Activated CD4-positive, alpha-beta T cell treated with anti-CD3 and anti-CD28 coated beads, Interleukin-2, amount 50 U/mL, for 24 hours (primary cell): ENCODE measurements around the gene TMEM176B.
"Not testable (repeated sequence)": the region's sequence is repeated elsewhere in the genome, so short reads cannot be mapped to it uniquely, and the experiment has no call there.

Experiments
- DNase-seq, 2 donors: peaks; one replicate each; pipeline ENCODE4 v3.0.0-alpha.2; 2020; ENCODE audit warnings: low read depth in 1 of 2, low spot score in 1 of 2

TMEM176B gene

DNA sequence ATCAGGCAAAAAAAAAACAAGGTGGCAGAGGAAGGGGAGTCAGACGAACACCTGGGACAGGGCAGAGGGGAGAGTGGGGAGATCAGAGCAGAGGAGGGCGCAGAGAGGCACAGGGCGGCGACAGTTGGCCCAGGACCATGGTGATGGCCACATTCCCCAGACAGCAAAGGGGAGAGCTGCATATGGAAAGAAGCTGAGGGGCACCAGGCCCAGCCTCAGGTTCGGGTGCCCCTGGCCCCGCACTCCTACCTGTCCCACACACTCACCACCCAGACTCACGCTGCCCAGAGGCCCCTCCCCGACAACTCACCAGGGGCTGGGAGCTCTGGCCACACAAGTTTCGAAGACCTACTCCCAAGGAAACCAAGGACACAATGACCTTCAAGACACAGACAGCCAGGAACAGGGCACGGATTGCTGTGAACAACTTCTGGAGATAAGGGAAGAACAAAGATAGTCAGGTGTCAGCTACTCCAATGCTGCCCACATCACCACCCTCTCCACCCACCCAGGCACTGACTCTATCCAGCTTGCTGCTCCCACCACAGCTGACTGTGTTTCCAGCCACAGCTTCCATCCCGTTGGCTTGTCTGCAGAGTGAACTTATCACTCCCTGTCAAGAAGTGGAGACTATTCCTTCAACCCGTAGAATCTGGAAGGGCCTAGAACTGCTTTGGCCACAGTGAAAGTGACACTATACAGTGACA is 8.3 kb downstream of the TMEM176B start:
- no peak for DNase-seq

DNA sequence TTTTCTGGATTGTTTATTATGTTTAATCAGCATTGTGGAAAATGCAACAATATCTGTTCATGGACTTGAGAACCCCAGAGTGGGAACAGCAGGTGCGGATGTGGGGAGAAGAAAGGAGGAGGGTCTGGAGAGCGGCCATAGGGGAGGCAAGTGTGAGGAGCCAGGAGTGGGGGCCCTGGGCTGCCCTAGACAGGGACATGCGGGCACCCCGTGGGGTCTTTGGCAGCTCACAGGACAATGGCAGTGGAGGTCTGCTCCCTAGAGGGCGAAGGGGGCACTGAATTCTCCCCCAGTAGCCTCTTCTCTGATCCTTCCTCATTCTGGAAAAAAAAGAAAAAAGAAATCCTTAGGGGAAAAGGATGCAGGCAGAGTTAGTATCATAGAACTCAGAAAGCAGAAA is 8.9 kb downstream of the TMEM176B start:
- DNase-seq = no peak

DNA sequence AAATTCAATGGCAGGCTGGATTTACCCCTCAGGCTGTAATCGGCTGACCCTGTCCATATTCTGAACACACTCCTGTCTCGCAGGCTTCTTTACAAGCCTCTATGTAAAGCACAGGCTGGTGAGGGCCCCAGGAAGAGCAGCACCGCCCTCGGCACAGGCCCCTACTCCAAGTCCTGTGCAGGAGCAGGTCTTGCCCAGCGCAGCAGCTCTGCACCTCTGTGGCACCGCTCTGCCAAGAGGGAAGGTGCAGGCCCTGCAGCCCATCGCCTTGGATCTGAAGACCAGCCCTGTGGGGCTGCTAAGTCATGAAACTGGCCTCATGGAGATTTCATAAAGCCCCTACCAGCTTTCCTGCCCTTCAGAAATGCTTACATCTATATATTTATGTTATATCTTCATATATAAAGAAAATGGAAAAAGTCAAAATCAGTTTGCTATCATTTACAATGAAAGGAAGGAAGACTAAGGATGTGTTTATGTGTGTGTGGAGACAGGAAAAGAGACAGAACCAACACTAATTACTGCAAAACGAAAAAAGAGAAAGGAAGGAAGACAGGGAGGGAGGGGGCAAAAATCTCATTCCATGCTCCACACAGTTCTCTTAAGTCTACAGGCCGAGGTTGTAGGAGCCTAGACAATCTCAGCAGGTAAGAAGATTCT is 9.6 kb downstream of the TMEM176B start:
- DNase-seq = no peak

DNA sequence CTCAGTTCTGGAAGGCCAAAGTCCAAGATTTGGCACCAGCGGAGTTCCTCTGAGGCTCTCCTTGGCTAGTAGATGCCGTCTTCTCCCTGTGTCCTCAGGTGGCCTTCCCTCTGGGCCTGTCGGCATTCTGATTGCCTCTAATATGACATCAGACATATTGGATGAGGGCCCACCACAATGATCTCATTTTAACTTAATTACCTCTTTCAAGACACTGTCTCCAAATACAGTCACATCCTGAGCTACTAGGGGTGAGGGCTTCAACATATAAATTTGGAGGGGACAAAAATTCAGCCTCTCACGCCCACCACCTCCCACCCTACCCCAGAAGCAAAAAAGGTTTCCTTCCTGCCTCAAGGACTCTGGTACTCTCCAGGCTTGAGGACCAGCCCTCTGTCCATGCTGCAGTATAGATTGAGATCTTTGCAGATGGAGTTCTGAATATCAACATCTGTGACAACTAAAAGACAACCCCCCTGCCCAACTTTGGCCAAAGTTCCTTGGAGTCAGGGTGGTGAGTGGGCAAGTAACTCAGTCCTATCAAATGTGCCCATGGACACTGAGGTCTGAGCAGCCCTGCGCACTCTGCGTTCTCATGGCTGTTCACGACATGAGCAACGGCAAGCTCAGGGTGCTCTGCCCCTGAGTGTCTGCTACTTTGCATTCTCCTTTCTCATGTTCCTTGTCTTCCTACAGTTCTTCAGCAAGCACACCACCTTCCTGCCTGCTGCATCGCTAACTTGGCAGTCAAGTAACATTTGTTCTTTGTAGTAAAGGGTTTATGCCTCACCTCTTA is 11.5 kb downstream of the TMEM176B start:
- no peak for DNase-seq

DNA sequence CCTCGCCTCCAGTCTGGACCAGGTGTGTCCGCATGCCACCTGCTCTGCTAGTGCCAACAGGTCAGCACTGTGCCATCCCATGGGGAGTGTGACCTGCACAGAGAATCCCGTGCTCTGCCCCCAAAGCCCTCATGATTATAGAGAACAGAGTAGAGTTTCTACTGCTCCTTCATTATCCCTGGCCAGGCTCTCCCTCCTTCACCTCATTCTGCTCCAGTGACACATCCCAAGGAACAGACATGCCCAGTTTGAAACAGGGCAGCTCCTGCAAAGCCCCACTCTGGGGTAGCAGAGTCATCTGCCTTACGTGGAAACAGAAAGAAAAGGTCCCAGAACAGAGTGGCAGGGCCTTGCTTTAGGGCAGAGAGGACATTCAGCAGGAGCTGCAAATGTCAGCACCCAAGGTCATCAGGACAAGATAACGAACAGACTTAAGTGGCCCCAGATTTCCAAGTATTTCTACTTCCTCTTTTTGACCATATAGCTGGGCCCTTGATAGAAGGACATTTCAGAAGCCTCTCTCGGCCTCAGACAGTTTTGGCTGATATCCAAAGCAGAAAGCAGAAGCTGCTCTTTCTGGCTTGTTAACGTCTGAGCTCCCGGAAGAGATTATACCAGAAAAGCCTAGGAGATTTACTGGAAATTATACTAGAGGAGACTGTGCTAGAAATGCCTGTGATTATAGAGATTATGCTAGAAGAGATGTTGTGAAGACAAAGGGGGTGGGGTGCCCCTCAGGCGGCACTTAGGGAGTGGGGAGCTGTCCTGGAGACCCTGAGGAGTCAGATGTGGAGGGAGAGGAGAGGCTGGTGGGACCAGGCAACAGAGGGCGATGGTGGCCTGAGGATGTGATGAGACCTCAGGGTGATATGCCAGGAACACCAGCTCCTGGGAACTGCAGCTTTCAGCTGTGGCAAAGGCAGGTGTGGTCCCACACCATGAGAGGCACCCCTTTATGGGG is 12.6 kb downstream of the TMEM176B start:
- no peak for DNase-seq

DNA sequence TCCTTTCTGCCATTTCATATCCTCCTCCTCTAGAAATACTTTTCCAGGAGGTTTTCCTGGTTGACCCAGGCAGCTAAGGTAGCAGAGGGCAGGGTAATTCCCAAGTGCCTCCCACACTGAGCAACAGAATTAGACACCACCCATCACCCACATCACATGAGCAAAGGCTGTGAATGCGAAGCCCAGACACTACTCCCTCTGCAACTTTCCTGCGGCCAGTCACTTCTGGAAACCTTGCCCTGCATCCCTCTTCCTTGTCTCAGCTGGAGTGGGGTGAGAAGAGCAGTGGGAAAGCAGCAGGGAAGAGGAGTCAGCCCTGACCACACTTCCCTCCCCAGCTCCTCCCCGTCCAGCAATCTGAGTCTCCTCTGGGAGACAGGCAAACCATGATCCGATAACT is 15.2 kb downstream of the TMEM176B start:
- DNase-seq = no peak

DNA sequence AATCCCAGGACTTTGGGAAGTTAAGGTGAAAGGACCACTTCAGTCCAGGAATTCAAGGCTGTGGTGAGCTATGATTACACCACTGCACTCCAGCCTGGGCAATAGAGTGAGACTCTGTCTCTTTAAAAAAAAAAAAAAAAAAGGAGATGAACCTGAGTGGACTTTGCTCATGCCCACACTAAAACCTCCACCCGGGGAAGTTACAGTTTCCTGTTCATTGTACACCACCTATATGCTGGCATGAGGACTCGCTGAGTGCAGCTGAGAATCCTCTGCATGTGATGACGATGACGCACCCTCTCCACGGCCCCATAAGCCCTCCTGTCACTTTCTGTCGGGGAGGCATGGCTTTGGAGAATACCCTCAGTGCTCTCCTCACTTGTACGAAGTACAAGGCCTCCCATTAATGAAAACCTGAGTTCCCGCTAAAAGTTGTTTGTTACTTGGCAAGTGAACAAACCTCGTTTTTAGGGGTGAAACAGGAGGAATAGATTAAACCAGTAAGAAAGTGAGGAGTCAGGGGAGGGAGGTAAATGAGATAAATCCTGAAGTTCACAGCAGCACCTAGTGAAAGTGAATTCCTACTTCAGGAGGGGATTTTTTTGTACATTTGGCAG is 15.9 kb downstream of the TMEM176B start:
- no peak for DNase-seq

DNA sequence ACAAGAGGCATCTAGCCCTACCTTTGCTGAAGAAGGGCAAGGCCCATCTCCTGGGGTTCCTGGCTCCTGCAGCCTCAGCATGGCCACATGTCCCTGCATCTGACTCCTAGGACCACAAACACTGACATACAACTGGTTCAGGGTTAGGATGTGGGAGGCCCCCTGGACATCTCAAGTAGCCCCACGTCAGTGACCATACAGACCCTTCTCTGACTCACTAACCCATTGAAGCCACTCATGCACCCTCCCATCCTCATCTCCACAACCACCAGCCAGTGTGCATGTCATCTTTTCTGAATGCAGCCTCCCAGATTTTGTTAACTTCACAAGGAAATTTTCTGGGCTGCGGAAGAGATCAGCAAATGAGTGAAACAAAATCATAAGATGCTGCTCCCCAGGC is 18.2 kb downstream of the TMEM176B start:
- no peak for DNase-seq

DNA sequence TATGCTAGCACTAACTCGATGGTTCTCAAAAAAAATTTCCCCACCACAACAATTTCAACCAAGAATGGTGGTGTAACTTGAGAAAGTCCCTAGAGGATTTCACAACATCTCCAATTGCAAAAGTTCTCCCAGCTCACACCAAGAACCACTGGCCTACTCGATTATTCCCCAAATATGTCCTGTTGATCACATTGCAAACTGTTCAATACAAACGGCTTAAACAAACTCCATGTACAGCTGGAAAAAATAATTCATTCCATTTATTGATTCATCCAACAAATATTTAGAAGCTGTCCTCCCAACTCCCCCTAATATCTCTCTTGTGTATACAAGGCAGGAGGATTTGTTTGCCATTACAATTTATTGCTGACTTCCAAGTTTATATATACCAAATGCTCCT is 19.1 kb downstream of the TMEM176B start:
- DNase-seq = no peak

DNA sequence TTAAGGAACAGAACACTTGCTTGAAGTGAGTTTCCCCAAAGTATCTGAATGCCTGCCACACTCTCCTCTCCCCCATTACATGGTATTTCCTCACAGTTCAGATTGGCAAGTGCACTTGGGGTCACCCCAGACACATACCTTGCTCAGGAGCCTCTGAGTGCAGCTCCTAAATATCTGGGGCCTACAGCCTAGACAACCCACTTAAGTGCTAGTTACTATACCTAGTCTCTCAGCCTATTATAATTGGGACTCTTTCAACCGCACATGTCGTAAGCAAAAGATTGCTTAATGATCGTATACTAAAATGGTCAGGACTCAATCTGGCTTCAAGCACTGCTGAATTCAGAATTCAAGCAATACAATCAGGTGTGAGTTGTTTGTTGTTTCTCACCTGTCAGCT is 19.9 kb downstream of the TMEM176B start:
- no peak for DNase-seq

DNA sequence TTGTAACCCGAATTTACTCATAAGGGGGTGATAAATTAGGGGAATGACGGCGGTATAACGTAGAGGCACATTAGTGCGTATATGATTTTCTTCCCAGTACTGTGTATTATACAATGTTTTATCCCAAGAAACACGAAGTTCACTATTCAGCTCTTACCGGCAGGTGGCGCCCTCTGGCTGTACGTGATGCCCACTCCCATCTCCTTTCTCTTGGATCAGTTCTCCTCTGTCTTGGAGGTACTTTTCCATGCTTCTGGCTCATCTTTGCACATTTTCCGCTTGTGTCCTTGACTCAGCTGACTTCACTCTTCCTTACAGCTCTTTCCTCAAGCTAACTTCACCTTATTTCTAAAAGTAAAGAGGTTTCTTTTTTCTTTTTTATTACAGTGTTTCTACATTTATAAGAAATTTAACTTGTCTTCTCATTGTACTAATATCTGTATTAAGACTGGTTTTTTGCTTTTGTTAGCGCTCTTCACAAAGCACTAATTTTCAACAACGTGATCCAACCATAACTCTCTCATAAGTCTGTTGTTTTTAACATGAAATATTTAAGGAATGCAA is 21.3 kb downstream of the TMEM176B start:
- DNase-seq = peak; percentile 55 to 60

DNA sequence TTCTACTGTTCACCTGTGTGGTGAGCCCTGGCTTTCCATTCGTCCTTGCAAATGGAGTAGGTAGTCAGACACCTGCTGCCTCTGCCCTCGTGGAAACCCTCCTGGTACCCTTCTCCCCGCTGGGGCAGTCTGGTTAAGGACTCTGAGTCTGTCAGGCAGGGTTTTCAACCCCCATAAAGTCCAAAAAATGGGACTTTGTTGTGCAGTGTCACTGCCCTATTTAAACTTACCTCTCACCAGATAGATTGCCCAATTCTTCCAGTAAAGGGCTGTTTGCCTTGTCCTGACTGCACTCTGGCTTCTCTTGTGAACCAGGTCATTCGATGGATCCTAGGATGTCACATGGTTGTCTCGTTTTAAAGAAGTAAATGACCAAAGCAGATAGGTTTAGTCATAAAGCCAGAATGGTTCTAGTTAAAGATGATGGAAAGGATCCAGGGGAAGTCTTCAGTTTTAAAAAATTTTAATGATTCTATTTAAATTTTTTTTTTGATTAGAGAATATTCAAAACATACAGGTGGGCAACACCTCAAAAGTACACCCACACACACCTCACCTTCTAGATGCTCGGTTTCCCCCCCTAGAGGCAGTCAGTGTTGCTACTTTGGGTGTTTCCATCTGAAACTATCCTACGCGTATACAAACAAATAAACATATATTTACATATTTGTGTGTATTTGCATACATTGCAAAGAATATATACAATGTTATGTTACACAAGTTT is 22.0 kb downstream of the TMEM176B start:
- DNase-seq = no peak

DNA sequence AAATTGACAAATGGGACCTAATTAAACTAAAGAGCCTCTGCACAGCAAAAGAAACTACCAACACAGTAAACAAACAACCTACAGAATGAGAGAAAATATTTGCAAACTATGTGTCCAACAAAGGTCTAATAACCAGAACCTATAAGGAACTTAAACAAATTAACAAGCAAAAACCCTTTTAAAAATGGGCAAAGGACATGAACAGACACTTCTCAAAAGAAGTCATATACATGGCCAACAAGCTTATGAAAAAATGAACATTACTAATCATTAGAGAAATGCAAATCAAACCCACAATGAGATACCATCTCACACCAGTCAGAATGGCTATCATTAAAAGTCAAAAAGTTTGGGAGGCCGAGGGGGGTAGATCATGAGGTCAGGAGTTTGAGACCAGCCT is 26.0 kb downstream of the TMEM176B start:
- DNase-seq = not testable (repeated sequence)

DNA sequence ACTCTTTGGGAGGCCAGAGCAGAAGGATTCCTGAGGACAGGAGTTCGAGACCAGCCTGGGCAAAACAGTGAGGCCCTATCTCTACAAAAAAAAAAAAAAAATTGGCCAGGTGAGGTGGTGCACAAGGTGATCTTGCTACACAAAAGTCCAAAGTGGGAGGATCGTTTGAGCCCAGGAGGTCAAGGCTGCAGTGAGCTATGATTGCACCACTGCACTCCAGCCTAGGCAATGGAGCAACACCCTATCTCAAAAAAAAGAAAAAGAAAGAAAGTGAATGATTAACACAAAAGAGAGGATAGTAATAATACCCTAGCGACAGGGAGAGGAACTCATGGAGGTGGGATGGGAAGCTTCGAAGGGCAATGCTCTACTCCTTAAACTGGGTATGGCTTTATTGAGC is 30.4 kb downstream of the TMEM176B start:
- DNase-seq = no peak

DNA sequence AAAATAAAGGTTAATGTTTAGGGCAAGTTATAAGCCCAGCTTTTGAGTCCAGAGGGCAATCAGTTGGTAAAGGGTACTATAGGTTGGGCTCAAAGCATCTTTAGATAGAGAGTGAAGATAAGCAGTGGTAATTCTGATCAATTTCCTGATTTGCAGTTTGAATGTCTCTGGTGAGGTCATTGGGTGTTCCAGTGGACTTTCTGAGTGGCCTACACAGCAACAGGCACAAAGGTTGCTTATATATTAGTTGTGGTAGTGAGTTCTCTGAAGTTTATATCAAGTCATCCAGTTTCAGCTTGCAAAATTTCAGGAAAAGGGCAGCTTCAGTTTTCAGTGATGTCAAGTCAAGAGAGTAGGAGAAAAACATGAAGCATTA is 33.8 kb downstream of the TMEM176B start:
- DNase-seq = no peak

DNA sequence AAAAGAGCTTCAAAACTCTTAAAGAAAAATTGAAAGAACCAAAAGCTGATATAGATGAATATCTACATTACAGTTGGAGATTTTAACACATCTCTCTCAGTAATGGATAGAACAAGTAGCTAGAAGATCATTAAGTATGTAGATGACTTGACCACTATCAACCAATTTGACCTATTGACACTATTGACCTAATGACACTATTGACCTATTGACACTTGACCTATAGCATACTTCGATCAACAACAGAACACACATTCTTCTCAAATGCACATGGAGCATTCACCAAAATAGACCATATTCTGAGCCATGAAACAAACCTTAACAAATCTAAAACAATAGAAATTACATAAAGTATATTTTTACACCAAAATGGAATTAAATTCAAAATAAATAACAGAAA is 40.7 kb downstream of the TMEM176B start:
- no peak for DNase-seq

DNA sequence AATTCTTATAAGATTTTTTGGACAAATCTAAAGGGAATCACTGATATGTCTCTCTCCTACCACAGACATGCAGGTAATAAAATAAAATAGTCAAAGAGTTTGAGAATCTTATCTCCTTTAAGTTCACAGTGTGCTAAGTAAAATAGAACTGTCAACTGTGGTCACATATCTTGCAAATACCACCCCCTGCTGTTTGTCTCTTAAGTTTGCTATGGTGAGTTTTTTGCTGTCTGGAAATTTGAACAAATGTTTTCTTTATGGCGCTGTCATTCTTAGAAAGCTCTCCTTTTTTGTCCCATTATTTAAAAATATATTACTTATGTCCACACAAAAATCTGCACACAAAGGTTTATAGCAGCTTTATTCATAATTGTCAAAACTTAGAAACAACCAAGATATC is 43.3 kb downstream of the TMEM176B start:
- DNase-seq = no peak

DNA sequence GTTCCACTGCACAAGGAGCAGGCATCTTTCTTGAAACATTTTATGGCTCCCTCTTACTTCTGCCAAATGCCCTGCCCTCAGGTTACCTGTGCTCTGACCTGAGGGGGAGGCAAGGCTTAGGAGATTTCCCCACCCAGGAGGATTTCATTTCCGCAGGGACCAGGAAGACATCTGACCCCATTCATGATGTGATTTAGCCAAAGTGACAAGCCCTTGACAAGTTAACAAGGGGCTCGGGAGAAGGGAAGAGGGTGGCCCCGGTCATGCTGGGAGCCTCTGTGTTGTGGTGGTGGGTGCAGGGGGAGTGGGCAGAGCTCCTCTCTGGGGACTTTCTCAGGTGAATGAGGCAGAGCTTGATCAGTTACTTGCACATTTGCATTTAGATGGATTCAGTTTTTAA is 44.0 kb downstream of the TMEM176B start:
- no peak for DNase-seq

DNA sequence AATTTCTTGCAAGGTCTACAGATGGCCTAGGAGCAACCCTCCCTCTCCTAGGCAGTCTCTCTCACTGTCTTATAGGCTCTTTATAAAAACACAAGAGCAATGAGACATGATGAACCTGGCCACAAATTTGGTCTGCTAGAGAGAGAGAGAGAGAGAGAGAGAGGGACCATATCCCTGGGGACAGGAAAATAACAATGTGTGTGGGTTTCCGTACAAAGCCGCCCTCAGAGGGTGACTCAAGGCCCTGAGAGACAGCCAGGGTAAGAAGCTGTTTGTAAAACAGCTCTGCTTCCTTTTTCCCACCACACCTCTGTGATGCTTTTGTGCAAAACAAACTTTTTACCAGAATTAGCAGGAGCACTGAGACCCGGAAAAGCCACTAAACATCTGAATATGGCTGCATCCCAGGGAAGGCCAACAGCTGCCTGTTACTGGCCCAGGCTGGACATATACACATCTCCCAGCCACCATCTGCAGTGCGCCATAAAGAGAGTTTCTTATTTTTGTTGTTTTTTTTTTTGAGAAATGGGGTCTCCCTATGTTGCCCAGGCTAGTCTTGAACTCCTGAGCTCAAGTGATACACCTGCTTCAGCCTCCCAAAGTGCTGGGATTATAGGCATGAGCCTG is 44.6 kb downstream of the TMEM176B start:
- DNase-seq = peak in 1 of 2 donors; percentile 69
